NCI-H446 treated with DMSO at 0.1 percent for 48 hours (cell line): ENCODE data around the gene MYO1E.
"Not testable (repeated sequence)": the region's sequence is repeated elsewhere in the genome, so short reads cannot be mapped to it uniquely, and the experiment has no call there.

Experiments
- DNase-seq: peaks from one replicate; lab custom pipeline; 2025; lab: John Stamatoyannopoulos, UW

Gene MYO1E

GRCh38 chr15:59162080-59162479 is 210.6 kb downstream of the MYO1E start:
- DNase-seq, result not testable (repeated sequence)

- DNase-seq, result no peak
Measured at GRCh38 chr15:59160880-59161593, 211.6 kb downstream of the MYO1E start.

GRCh38 chr15:59159210-59159609 is 213.5 kb downstream of the MYO1E start:
- no peak for DNase-seq

GRCh38 chr15:59158701-59159034 is 214.0 kb downstream of the MYO1E start:
- DNase-seq, result no peak

- DNase-seq, result no peak
Measured at GRCh38 chr15:59157840-59158700, 214.6 kb downstream of the MYO1E start.

- no peak for DNase-seq
Measured at GRCh38 chr15:59157396-59157795, 215.3 kb downstream of the MYO1E start.

GRCh38 chr15:59155431-59155830 is 217.2 kb downstream of the MYO1E start:
- DNase-seq, result no peak

- no peak for DNase-seq
Measured at GRCh38 chr15:59154243-59154642, 218.4 kb downstream of the MYO1E start.

- DNase-seq, result no peak
Measured at GRCh38 chr15:59153466-59153865, 219.2 kb downstream of the MYO1E start.

- no peak for DNase-seq
Measured at GRCh38 chr15:59152694-59153450, 219.8 kb downstream of the MYO1E start.

GRCh38 chr15:59150185-59150584 is 222.5 kb downstream of the MYO1E start:
- DNase-seq, result no peak

GRCh38 chr15:59148153-59148833 is 224.4 kb downstream of the MYO1E start:
- DNase-seq, result no peak

GRCh38 chr15:59147666-59148065 is 225.0 kb downstream of the MYO1E start:
- no peak for DNase-seq

- not testable (repeated sequence) for DNase-seq
Measured at GRCh38 chr15:59144594-59144993, 228.1 kb downstream of the MYO1E start.

- DNase-seq, result no peak
Measured at GRCh38 chr15:59143281-59143680, 229.4 kb downstream of the MYO1E start.

- no peak for DNase-seq
Measured at GRCh38 chr15:59140422-59141226, 232.0 kb downstream of the MYO1E start.

GRCh38 chr15:59138243-59138642 is 234.4 kb downstream of the MYO1E start:
- no peak for DNase-seq

GRCh38 chr15:59137566-59137965 is 235.1 kb downstream of the MYO1E start:
- DNase-seq, result no peak

- no peak for DNase-seq
Measured at GRCh38 chr15:59133929-59134427, 238.7 kb downstream of the MYO1E start.

- no peak for DNase-seq
Measured at GRCh38 chr15:59131969-59132562, 240.6 kb downstream of the MYO1E start.

GRCh38 chr15:59131456-59131855 is 241.2 kb downstream of the MYO1E start:
- no peak for DNase-seq
